ENCODE data around the gene RNF169. TPM values are rescaled to one million over a fixed set of nuclear protein-coding genes. Genes with fewer than 3 reads are reported as not detected.
"Not testable (repeated sequence)": the region's sequence is repeated elsewhere in the genome, so short reads cannot be mapped to it uniquely, and the experiment has no call there.

The RNF169 gene
- total RNA-seq, 1 donor from 2014 or later = 11.7 TPM

GRCh38 chr11:74749965-74750296 lies 1.3 kb downstream of the RNF169 start:
- no peak for TF ChIP-seq CTCF (conservative IDR thresholded peaks at IDR 0.05; ENCODE audit: low read depth, low read length)
- no peak for DNase-seq (ENCODE audit: low read depth)
- peak overlapping the region; percentile 76 for H3K4me3 ChIP-seq (ENCODE audit: low read depth, low read length)

GRCh38 chr11:74750598-74750997 lies 1.9 kb downstream of the RNF169 start:
- peak overlapping the region; percentile 76 for H3K4me3 ChIP-seq (ENCODE audit: low read depth, low read length)
- DNase-seq (ENCODE audit: low read depth) = not testable (repeated sequence)

DNA sequence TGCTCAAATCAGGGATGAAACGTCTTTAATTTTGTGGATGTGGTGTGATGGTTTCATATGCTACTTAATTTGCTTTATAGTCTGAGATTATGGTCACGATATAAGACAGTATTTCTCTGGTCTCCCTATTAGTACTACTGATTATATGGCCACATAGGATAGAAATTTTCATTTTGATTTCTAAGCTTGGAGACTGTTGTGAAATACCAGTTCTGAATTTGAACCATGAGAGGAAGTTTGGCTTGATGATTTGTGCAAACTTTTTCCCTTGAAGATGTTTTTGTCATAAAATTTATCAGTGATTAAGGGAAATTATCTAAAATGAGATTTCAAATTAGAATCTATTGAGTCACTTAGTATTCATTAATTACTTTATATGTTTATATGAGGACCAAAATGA lies 2.7 kb downstream of the RNF169 start:
- H3K4me3 ChIP-seq (ENCODE audit: low read depth, low read length) = no peak overlapping the region
- DNase-seq (ENCODE audit: low read depth) = no peak
- no peak for TF ChIP-seq CTCF (conservative IDR thresholded peaks at IDR 0.05; ENCODE audit: low read depth, low read length)

DNA sequence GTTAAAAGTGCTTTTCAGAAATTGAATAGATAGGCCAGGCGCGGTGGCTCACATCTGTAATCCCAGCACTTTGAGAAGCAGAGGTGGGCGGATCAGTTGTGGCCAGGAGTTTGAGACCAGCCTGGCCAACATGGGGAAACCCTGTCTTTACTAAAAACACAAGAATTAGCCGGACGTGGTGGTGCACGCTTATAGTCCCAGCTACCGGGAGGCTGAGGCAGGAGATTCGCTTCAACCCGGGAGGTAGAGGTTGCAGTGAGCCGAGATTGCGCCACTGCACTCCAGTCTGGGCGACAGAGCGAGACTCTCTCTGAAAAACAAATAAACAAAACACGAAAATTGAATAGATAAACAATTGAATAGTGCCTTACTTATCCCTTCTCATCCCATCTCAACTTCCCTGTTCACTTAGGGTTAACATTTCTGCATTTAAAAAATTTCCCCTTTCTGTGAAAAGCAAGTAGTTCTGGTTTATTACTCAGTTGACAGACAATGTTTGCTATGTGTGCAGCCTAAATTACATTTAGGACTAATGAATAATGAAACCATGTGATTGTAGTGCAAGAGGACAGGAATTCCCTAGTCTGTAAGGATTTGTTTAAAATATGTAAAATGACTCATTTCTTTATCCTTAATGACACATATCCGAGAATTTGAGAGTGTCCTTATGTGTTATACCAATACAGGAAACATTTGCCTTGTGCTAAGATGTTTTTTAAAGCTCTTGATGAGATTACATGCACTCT lies 6.0 kb downstream of the RNF169 start:
- no peak for TF ChIP-seq CTCF (conservative IDR thresholded peaks at IDR 0.05; ENCODE audit: low read depth, low read length)
- H3K4me3 ChIP-seq (ENCODE audit: low read depth, low read length) = no peak overlapping the region
- DNase-seq (ENCODE audit: low read depth) = peak; percentile 80

- no peak for TF ChIP-seq CTCF (conservative IDR thresholded peaks at IDR 0.05; ENCODE audit: low read depth, low read length)
- no peak overlapping the region for H3K4me3 ChIP-seq (ENCODE audit: low read depth, low read length)
- DNase-seq (ENCODE audit: low read depth) = no peak
These were observed 6.8 kb downstream of the RNF169 start for GRCh38 chr11:74755395-74755995.

DNA sequence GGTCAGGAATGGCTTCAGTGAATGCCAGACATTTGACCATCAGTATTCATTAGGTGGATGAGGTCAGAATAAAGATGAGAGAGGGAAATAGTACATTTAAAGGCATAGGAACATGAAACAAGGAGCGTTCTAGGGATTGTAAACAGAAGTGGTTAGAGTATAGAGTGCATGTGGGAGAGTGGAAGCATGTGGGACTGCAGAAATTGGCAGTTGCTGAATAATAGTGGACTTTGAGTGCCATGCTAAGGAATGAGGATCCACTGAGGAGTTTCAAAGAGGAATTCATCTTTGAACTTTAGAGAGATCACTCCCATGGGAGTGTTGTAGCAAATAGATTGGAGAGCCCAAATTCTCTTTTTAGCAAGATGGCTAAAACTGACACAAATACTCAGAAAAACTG lies 7.9 kb downstream of the RNF169 start:
- no peak overlapping the region for H3K4me3 ChIP-seq (ENCODE audit: low read depth, low read length)
- no peak for DNase-seq (ENCODE audit: low read depth)
- TF ChIP-seq CTCF (conservative IDR thresholded peaks at IDR 0.05; ENCODE audit: low read depth, low read length) = no peak

DNA sequence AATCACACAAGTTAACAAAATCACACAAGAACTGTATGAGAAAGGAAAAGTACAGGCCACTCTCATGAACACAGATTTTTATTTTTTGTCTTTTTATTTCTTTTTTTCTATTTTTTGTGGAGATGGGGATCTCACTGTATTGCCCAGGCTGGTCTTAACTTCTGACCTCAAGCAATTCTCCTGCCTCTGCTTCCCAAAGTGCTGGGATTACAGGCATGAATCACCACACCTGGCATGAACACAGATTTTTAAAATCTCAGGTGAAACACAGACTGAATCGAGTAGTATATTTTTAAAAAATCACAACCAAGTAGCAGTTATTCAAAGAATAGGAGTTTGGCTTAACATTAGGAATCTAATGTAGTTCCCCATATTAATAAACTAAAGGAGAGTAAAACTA lies 18.3 kb downstream of the RNF169 start:
- H3K4me3 ChIP-seq (ENCODE audit: low read depth, low read length) = no peak overlapping the region
- DNase-seq (ENCODE audit: low read depth) = no peak
- TF ChIP-seq CTCF (conservative IDR thresholded peaks at IDR 0.05; ENCODE audit: low read depth, low read length) = no peak

- not testable (repeated sequence) for DNase-seq (ENCODE audit: low read depth); H3K4me3 ChIP-seq (ENCODE audit: low read depth, low read length)
These were observed 19.6 kb downstream of the RNF169 start for GRCh38 chr11:74768172-74768651.
